GM12878 (cell line): ENCODE data around the gene LHFPL3. TPM values are rescaled to one million over a fixed set of nuclear protein-coding genes. Genes with fewer than 3 reads are reported as not detected.

ENCODE experiments used
- ATAC-seq: fragments of 200-7000 bp; cut with Tn5 transposase; 3 replicates; pipeline ENCODE4 v1.9.1; 2020; ENCODE audit warnings: mild to moderate bottlenecking, moderate library complexity
- BruUV-seq: library from RNA; stranded (reverse); fragments of 400-500 nt; replicated peaks from 2 replicates; lab custom pipeline; 2021; lab: Mats Ljungman, UMichigan
- CTCF ChIA-PET: fragments of 300-600 bp; sonication (Branson Sonifier 250); formaldehyde crosslinking; extraction: SDS; loops from one replicate; lab custom pipeline; 2021; ENCODE audit warnings: inconsistent platforms; lab: Yijun Ruan, JAX
- POLR2A ChIA-PET: fragments of 350-600 bp; formaldehyde crosslinking; extraction: SDS; loops from one replicate; lab custom pipeline; 2021; ENCODE audit warnings: inconsistent platforms; lab: Charles Lee
- RAD21 ChIA-PET: fragments of 300-600 bp; sonication (Branson Sonifier 250); formaldehyde crosslinking; loops from one replicate; lab custom pipeline; 2023; ENCODE audit warnings: antibody characterized with exemption; ENCODE audit not compliant: unreplicated experiment; lab: Charles Lee
- SMC1A ChIA-PET: fragments of 300-600 bp; sonication (Branson Sonifier 250); formaldehyde crosslinking; loops from one replicate; lab custom pipeline; 2023; ENCODE audit not compliant: unreplicated experiment, uncharacterized antibody; lab: Charles Lee
- DNase-seq: peaks from one replicate; pipeline ENCODE4 v3.0.0-alpha.2; 2011; ENCODE audit warnings: low read depth, low spot score
- FAIRE-seq: peaks from 3 replicates; lab custom pipeline; 2011; peaks lifted over from hg19 to GRCh38; lab: Jason Lieb, UNC
- H2AFZ ChIP-seq: 2 replicates; pipeline ENCODE4 v1.6.0; 2011; ENCODE audit warnings: low read depth, low read length, control low read depth; ENCODE audit not compliant: control insufficient read depth
- H3K27ac ChIP-seq: 2 replicates; pipeline ENCODE4 v1.5.1; 2011; ENCODE audit warnings: control low read depth; ENCODE audit not compliant: control insufficient read depth, insufficient read depth
- H3K27me3 ChIP-seq, 2 experiments: replicated peaks in 1 of 2; 2 replicates each; pipeline versions ENCODE4 v1.6.0 to v1.6.1; 2011; ENCODE audit warnings: low read length in 1 of 2; ENCODE audit not compliant: control insufficient read depth in 2 of 2, insufficient read depth in 2 of 2
- H3K36me3 ChIP-seq, 2 experiments: 2 replicates each; pipeline ENCODE4 v1.5.1; 2011; ENCODE audit warnings: low read length in 1 of 2; ENCODE audit not compliant: control insufficient read depth in 2 of 2, insufficient read depth in 2 of 2
- H3K4me1 ChIP-seq: 2 replicates; pipeline ENCODE4 v1.6.1; 2011; ENCODE audit warnings: mild to moderate bottlenecking, low read length, moderate library complexity, mixed read lengths; ENCODE audit not compliant: control insufficient read depth, insufficient read depth
- H3K4me2 ChIP-seq: 2 replicates; pipeline ENCODE4 v1.6.0; 2011; ENCODE audit warnings: control low read depth; ENCODE audit not compliant: control insufficient read depth, insufficient read depth
- H3K4me3 ChIP-seq: fragments of 200-600 bp; sonication (generic); 2 replicates; pipeline ENCODE4 v1.5.1; 2016
- H3K79me2 ChIP-seq: 2 replicates; pipeline ENCODE4 v1.6.0; 2011; ENCODE audit warnings: low read length; ENCODE audit not compliant: control insufficient read depth, insufficient read depth
- H3K9ac ChIP-seq: 2 replicates; pipeline ENCODE4 v1.8.0; 2011; ENCODE audit warnings: low read length, control low read depth, mixed read lengths; ENCODE audit not compliant: control insufficient read depth, insufficient read depth
- H3K9me3 ChIP-seq: replicated peaks from 3 replicates; pipeline ENCODE4 v1.5.1; 2011; ENCODE audit warnings: mild to moderate bottlenecking, low read length; ENCODE audit not compliant: control insufficient read depth, insufficient read depth
- H4K20me1 ChIP-seq: 2 replicates; pipeline ENCODE4 v1.6.0; 2011; ENCODE audit not compliant: control insufficient read depth, insufficient read depth
- ATF3 ChIP-seq: IDR thresholded peaks from 2 replicates; pipeline ENCODE4 v1.6.1; 2011; ENCODE audit warnings: low read depth, mild to moderate bottlenecking, low read length, moderate library complexity, borderline replicate concordance; ENCODE audit errors: extremely low read depth
- FOXK2 ChIP-seq: fragments of 450-650 bp; IDR thresholded peaks from 2 replicates; pipeline ENCODE4 v1.6.1; 2017; ENCODE audit warnings: mild to moderate bottlenecking, moderate library complexity
- FOXM1 ChIP-seq: IDR thresholded peaks from 2 replicates; pipeline ENCODE4 v1.6.1; 2012; ENCODE audit warnings: low read depth, mild to moderate bottlenecking, inconsistent platforms, low read length, moderate library complexity
- GABPA ChIP-seq: IDR thresholded peaks from 2 replicates; pipeline ENCODE4 v1.6.1; 2014; ENCODE audit warnings: antibody characterized with exemption, low read depth, mild to moderate bottlenecking, inconsistent platforms
- HSF1 ChIP-seq: fragments of 150-350 bp; IDR thresholded peaks from 2 replicates; pipeline ENCODE4 v1.6.1; 2014; ENCODE audit warnings: mild to moderate bottlenecking, low read depth, low read length
- SREBF2 ChIP-seq: IDR thresholded peaks from 2 replicates; pipeline ENCODE4 v1.6.1; 2012; ENCODE audit warnings: mild to moderate bottlenecking, low read length
- TCF12 ChIP-seq: IDR thresholded peaks from 2 replicates; pipeline ENCODE4 v1.6.1; 2011; ENCODE audit warnings: low read depth, mild to moderate bottlenecking, low read length
- ZNF384 ChIP-seq: IDR thresholded peaks from 2 replicates; pipeline ENCODE4 v1.6.1; 2012; ENCODE audit warnings: low read depth, mild to moderate bottlenecking, low read length, improper control_type of control experiment, borderline replicate concordance
- WGBS: methylation state at CpG from one replicate; pipeline ENCODE4 v1.1.6; 2016; ENCODE audit warnings: low lambda C conversion rate; ENCODE audit not compliant: insufficient replicate concordance, insufficient coverage; ENCODE audit errors: missing lambda C conversion rate; 5-methylcytosine and 5-hydroxymethylcytosine counted together
- in situ Hi-C: fragments of 300-500 bp; cut with MboI; formaldehyde crosslinking; loops from 9 replicates; pipeline ENCODE4 v1.14.3; 2018; ENCODE audit warnings: mixed read lengths
- intact Hi-C: fragments of 100-400 bp; cut with micrococcal nuclease; formaldehyde crosslinking; loops from one replicate; pipeline ENCODE4 v1.14.2; 2022; ENCODE audit not compliant: unreplicated experiment
- polyA plus RNA-seq, 11 experiments: library from polyadenylated mRNA; depleted of rRNA in 4 of 11; unstranded in 6 of 11; stranded (reverse) in 5 of 11; fragments of >200 nt; fragmentation: Nextera tagmentation in 4 of 11; fragmentation: Illumina TruSeq in 1 of 11; extraction: Ambion mirVana in 4 of 11; extraction: Trizol in 1 of 11; gene quantifications; 1 replicate in 1 of 11; 2 replicates in 10 of 11; pipeline versions ENCODE4 v1.2.1 to v1.2.3, GENCODE V29; 2011 to 2016; ENCODE audit warnings: inconsistent platforms in 2 of 11, missing spikeins in 2 of 11, low read depth in 1 of 11
- total RNA-seq, 4 experiments: library from RNA; depleted of rRNA in 3 of 4; stranded (reverse); fragments of >200 nt in 3 of 4; fragmentation: Illumina TruSeq in 1 of 4; extraction: Trizol in 1 of 4; gene quantifications; 2 replicates each; pipeline versions ENCODE4 v1.2.1 to v1.2.3, GENCODE V29; 2013 to 2021

Gene LHFPL3
- total and polyA plus RNA-seq, 10 of the 15 experiments (the other 5 are each of a cell fraction or from before 2014, with no cell fraction given) = 0.09 TPM; not detected in 9

GRCh38 chr7:104434129-104434528, 105.7 kb downstream of the LHFPL3 start:
- H3K27me3 ChIP-seq = no peaks in the 10 kb centered on the region
- H2AFZ ChIP-seq = no peak overlapping the region
- H3K36me3 ChIP-seq = no peaks in the 10 kb centered on the region
- in situ Hi-C loops (no loop called here), intact Hi-C loops (no loop called here)
- H3K9me3 ChIP-seq = no peaks in the 10 kb centered on the region
- DNase-seq = no peak
- ChIA-PET RAD21 (no interaction called here), CTCF (no interaction called here), POLR2A (no interaction called here), SMC1A (no interaction called here)
- ATAC-seq = no peak
- no peaks in the 10 kb centered on the region for H3K79me2 ChIP-seq
- H3K9ac ChIP-seq = no peak overlapping the region
- 49% methylated on average over 2 of the region's 2 CpGs for WGBS
- TF ChIP-seq ZNF384 (no peak), HSF1 (no peak), SREBF2 (no peak), FOXK2 (no peak), GABPA (no peak), FOXM1 (no peak), TCF12 (no peak), ATF3 (no peak)
- FAIRE-seq = no peak
- H4K20me1 ChIP-seq = no peaks in the 10 kb centered on the region
- no peak overlapping the region for H3K27ac ChIP-seq
- no peak overlapping the region for H3K4me2 ChIP-seq
- no peak overlapping the region for H3K4me3 ChIP-seq
- no peaks in the 10 kb centered on the region for H3K4me1 ChIP-seq
- no TSS peak for BruUV-seq
